ENCODE results near the gene TTC33. TPM values are rescaled to one million over a fixed set of nuclear protein-coding genes. Genes with fewer than 3 reads are reported as not detected.

Gene TTC33
- total and polyA plus RNA-seq, 2 donors, result 13.2 to 38.4 TPM

- DNase-seq (ENCODE audit: extremely low spot score), result no peak
- 42% methylated on average over 1 of the region's 1 CpG for WGBS
Measured at GRCh38 chr5:40465416-40465815, 290.3 kb downstream of the TTC33 start.

GRCh38 chr5:40464511-40464910, 291.2 kb downstream of the TTC33 start:
- Histone ChIP-seq H3K27ac (ENCODE audit: low read depth) (no peak overlapping the region), H3K4me1 (ENCODE audit: insufficient read depth) (no peaks in the 10 kb centered on the region), H3K36me3 (ENCODE audit: insufficient read depth) (no peaks in the 10 kb centered on the region), H3K4me3 (ENCODE audit: low read depth, low read length) (no peak overlapping the region)
- WGBS, result 84% methylated on average over 4 of the region's 4 CpGs
- DNase-seq (ENCODE audit: extremely low spot score), result no peak

More at GRCh38 chr5:40465416-40465815, 290.3 kb downstream of the TTC33 start:
- H3K4me3 ChIP-seq (ENCODE audit: low read depth, low read length), result no peak overlapping the region
- H3K36me3 ChIP-seq (ENCODE audit: insufficient read depth), result no peaks in the 10 kb centered on the region
- H3K4me1 ChIP-seq (ENCODE audit: insufficient read depth), result no peaks in the 10 kb centered on the region
- no peak overlapping the region for H3K27ac ChIP-seq (ENCODE audit: low read depth)

Small RNAs within 50 kb of the gene (small RNA-seq; reads per million reads assigned to genes)
- gene RF00092, result not detected
- not detected for gene RF00191

Other genes starting within 250 kb of the TTC33 start
- gene PTGER4, start 76.0 kb downstream of the TTC33 start, total RNA-seq, result 11.4 TPM
- 15.7 TPM for gene PTGER4, start 76.0 kb downstream of the TTC33 start, polyA plus RNA-seq
- gene PRKAA1, start 42.4 kb upstream of the TTC33 start, total RNA-seq, result 151 TPM
- 43.5 TPM for gene PRKAA1, start 42.4 kb upstream of the TTC33 start, polyA plus RNA-seq
- 1,380 TPM for gene RPL37, start 79.3 kb upstream of the TTC33 start, total RNA-seq
- gene RPL37, start 79.3 kb upstream of the TTC33 start, polyA plus RNA-seq, result 2,876 TPM
- gene CARD6, start 85.4 kb upstream of the TTC33 start, total RNA-seq, result 6.0 TPM
- 5.9 TPM for gene CARD6, start 85.4 kb upstream of the TTC33 start, polyA plus RNA-seq
- 807 TPM for gene C7, start 153.5 kb upstream of the TTC33 start, total RNA-seq
- gene C7, start 153.5 kb upstream of the TTC33 start, polyA plus RNA-seq, result 609 TPM